Activated naive CD8-positive, alpha-beta T cell treated with anti-CD3 and anti-CD28 coated beads, Interleukin-2, amount 50 U/mL, for 24 hours (primary cell): ENCODE data around the gene CBFB.

Source experiments
- ATAC-seq: fragments of 150-1000 bp; cut with Tn5 transposase; one replicate; pipeline ENCODE4 v1.10.0; 2021
- DNase-seq: peaks from one replicate; pipeline ENCODE4 v3.0.0; 2021
- H3K27ac Mint-ChIP-seq: one replicate; pipeline ENCODE4 v1.8.0; 2021; ENCODE audit warnings: mild to moderate bottlenecking, mixed read lengths
- H3K27me3 Mint-ChIP-seq: one replicate; pipeline ENCODE4 v1.8.0; 2021; ENCODE audit warnings: mixed read lengths
- H3K36me3 Mint-ChIP-seq: one replicate; pipeline ENCODE4 v1.8.0; 2021; ENCODE audit warnings: low read depth, mixed read lengths
- H3K4me1 Mint-ChIP-seq: one replicate; pipeline ENCODE4 v1.8.0; 2021; ENCODE audit warnings: mixed read lengths
- H3K4me3 Mint-ChIP-seq: one replicate; pipeline ENCODE4 v1.8.0; 2021; ENCODE audit warnings: mild to moderate bottlenecking, moderate library complexity, mixed read lengths
- H3K9me3 Mint-ChIP-seq: one replicate; pipeline ENCODE4 v1.8.0; 2021; ENCODE audit warnings: mixed read lengths

The CBFB gene

GRCh38 chr16:67050796-67051195, 21.8 kb downstream of the CBFB start:
- no peaks in the 10 kb centered on the region for H3K9me3 Mint-ChIP-seq
- peaks cover 34% of the 10 kb centered on the region for H3K4me1 Mint-ChIP-seq
- H3K27ac Mint-ChIP-seq, result no peak overlapping the region
- H3K36me3 Mint-ChIP-seq, result peaks cover 17% of the 10 kb centered on the region
- H3K27me3 Mint-ChIP-seq, result no peaks in the 10 kb centered on the region
- H3K4me3 Mint-ChIP-seq, result no peak overlapping the region
- ATAC-seq, result no peak
- no peak for DNase-seq

DNA sequence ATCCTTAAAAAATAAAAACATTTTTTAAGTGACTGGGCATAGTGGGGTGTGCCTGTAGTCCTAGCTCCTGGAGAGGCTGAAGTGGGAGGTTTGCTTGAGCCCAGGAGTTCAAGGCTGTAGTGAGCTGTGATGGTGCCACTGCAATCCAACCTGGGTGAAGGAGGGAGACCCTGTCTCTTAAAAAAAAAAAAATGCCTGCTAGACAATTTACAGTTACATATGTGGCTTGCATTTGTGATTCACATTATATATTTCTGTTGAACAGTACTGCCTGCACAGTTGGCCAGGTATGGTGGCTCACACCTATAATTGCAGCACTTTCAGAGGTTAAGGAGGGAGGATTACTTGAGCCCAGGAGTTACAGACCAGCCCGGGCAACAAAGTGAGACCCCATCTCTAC, 23.4 kb downstream of the CBFB start:
- H3K4me1 Mint-ChIP-seq, result peaks cover 45% of the 10 kb centered on the region
- H3K36me3 Mint-ChIP-seq, result peaks cover 18% of the 10 kb centered on the region
- peak overlapping the region; percentile 80 for H3K27ac Mint-ChIP-seq
- no peak for ATAC-seq
- DNase-seq, result no peak
- no peaks in the 10 kb centered on the region for H3K27me3 Mint-ChIP-seq
- no peaks in the 10 kb centered on the region for H3K9me3 Mint-ChIP-seq
- H3K4me3 Mint-ChIP-seq, result no peak overlapping the region

DNA sequence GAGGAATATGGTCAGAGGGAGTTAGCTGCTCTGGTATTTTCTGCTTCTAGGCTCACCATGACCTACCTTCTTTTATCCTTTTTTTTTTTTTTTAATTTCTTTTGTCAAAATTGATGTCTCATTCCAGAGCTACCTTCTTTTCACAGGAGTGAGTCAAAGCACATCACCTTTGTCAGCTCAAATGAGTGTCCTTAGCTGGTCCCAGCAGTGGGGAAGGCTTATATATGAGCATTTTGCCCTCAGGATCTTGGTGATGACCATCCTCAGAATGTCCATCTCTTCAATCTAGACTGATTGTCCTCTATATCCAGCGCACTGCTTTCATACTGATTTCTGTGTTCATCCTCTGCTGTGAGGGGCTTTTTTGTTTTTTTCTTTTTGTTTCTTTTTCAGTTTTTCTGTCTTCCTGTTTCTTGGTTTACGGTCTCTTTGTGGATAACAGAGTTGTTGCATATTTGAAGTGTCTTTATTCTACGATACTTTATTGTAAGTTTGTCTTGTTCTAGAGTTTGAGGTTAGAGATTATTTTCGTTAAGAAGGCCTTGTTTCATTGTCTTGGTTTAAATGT, 24.9 kb downstream of the CBFB start:
- H3K4me1 Mint-ChIP-seq, result peaks cover 52% of the 10 kb centered on the region
- no peaks in the 10 kb centered on the region for H3K9me3 Mint-ChIP-seq
- peak overlapping the region; percentile 80 for H3K27ac Mint-ChIP-seq
- H3K36me3 Mint-ChIP-seq, result peaks cover 22% of the 10 kb centered on the region
- H3K27me3 Mint-ChIP-seq, result no peaks in the 10 kb centered on the region
- H3K4me3 Mint-ChIP-seq, result peak overlapping the region; percentile 54
- DNase-seq (no peak), ATAC-seq (no peak)

GRCh38 chr16:67054901-67055300, 26.0 kb downstream of the CBFB start:
- no peak overlapping the region for H3K4me3 Mint-ChIP-seq
- no peak overlapping the region for H3K27ac Mint-ChIP-seq
- no peaks in the 10 kb centered on the region for H3K27me3 Mint-ChIP-seq
- no peak for DNase-seq
- no peak for ATAC-seq
- H3K9me3 Mint-ChIP-seq, result no peaks in the 10 kb centered on the region
- peaks cover 22% of the 10 kb centered on the region for H3K36me3 Mint-ChIP-seq
- peaks cover 54% of the 10 kb centered on the region for H3K4me1 Mint-ChIP-seq

GRCh38 chr16:67055712-67056487, 27.0 kb downstream of the CBFB start:
- H3K4me3 Mint-ChIP-seq, result peak overlapping the region; percentile 14
- H3K4me1 Mint-ChIP-seq, result peaks cover 54% of the 10 kb centered on the region

GRCh38 chr16:67063008-67063407, 34.1 kb downstream of the CBFB start:
- Mint-ChIP-seq H3K4me1 (peaks cover 19% of the 10 kb centered on the region), H3K9me3 (no peaks in the 10 kb centered on the region), H3K4me3 (no peak overlapping the region), H3K27me3 (no peaks in the 10 kb centered on the region), H3K36me3 (peaks cover 15% of the 10 kb centered on the region), H3K27ac (peak overlapping the region; percentile 52)
- DNase-seq, result no peak
- peak; percentile 33 for ATAC-seq

More at GRCh38 chr16:67055712-67056487, 27.0 kb downstream of the CBFB start:
- Mint-ChIP-seq H3K27ac (peak overlapping the region; percentile 87), H3K27me3 (no peaks in the 10 kb centered on the region), H3K36me3 (peaks cover 25% of the 10 kb centered on the region), H3K9me3 (no peaks in the 10 kb centered on the region)
- DNase-seq, result no peak
- peak; percentile 95 for ATAC-seq

GRCh38 chr16:67068212-67068753, 39.3 kb downstream of the CBFB start:
- DNase-seq (no peak), ATAC-seq (no peak)
- no peaks in the 10 kb centered on the region for H3K27me3 Mint-ChIP-seq
- peaks cover 26% of the 10 kb centered on the region for H3K36me3 Mint-ChIP-seq
- no peak overlapping the region for H3K4me3 Mint-ChIP-seq
- peaks cover 3% of the 10 kb centered on the region for H3K4me1 Mint-ChIP-seq
- no peaks in the 10 kb centered on the region for H3K9me3 Mint-ChIP-seq
- H3K27ac Mint-ChIP-seq, result no peak overlapping the region

DNA sequence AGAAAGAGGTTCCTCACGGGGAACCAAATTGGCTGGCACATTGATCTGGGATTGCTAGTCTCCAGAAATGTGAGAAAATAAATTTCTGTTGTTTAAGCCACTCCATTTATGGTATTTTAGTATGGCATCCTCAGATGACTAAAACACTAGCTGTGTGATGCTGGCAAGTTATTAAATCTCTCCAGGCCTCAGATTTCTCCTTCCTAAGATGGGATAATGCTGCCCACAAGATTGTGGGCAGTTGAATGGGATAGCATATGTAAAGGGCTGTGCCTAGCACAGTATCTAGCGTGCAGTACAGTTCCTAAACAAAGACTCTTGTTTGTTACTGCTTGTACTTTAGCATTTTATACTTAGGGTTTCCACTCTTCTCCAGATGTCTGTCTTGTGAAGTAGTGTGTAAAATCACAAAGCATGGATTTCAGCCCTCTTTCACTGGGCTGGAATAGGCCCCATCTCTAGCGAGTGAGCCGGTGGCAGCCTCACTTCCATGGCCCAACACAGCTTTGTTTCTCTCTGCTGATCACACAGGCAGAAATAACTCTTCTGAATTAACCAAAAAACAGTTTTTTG, 42.6 kb downstream of the CBFB start:
- Mint-ChIP-seq H3K9me3 (no peaks in the 10 kb centered on the region), H3K27ac (no peak overlapping the region), H3K4me3 (no peak overlapping the region), H3K27me3 (no peaks in the 10 kb centered on the region), H3K36me3 (peaks cover 28% of the 10 kb centered on the region), H3K4me1 (no peaks in the 10 kb centered on the region)
- DNase-seq (no peak), ATAC-seq (no peak)

GRCh38 chr16:67075331-67075730, 46.4 kb downstream of the CBFB start:
- Mint-ChIP-seq H3K36me3 (peaks cover 11% of the 10 kb centered on the region), H3K4me3 (no peak overlapping the region), H3K4me1 (no peaks in the 10 kb centered on the region), H3K9me3 (no peaks in the 10 kb centered on the region), H3K27ac (no peak overlapping the region), H3K27me3 (no peaks in the 10 kb centered on the region)
- DNase-seq (no peak), ATAC-seq (no peak)

- ATAC-seq (no peak), DNase-seq (no peak)
- H3K4me1 Mint-ChIP-seq, result no peaks in the 10 kb centered on the region
- peaks cover 7% of the 10 kb centered on the region for H3K36me3 Mint-ChIP-seq
- no peak overlapping the region for H3K4me3 Mint-ChIP-seq
- no peaks in the 10 kb centered on the region for H3K9me3 Mint-ChIP-seq
- H3K27ac Mint-ChIP-seq, result no peak overlapping the region
- H3K27me3 Mint-ChIP-seq, result no peaks in the 10 kb centered on the region
Measured at GRCh38 chr16:67077871-67078270, 48.9 kb downstream of the CBFB start.

DNA sequence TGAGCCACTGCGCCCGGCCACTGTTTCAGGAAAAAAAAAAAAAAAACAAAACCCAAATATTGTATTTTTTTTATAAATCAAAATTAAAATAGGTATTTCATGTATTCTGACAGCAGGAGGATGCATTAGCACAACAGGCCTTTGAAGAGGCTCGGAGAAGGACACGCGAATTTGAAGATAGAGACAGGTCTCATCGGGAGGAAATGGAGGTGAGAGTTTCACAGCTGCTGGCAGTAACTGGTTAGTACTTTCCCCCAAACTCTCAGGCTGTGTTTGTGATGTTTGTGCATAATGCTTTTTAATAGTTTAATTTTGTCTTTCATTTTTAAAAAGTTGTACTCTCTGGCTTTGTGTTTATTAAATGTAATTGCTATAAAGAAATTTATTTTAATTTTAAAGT, 53.2 kb downstream of the CBFB start:
- Mint-ChIP-seq H3K4me1 (peaks cover 3% of the 10 kb centered on the region), H3K4me3 (no peak overlapping the region), H3K36me3 (peaks cover 16% of the 10 kb centered on the region), H3K27ac (no peak overlapping the region), H3K27me3 (no peaks in the 10 kb centered on the region), H3K9me3 (no peaks in the 10 kb centered on the region)
- ATAC-seq (no peak), DNase-seq (no peak)

- Mint-ChIP-seq H3K4me3 (no peak overlapping the region), H3K36me3 (peaks cover 16% of the 10 kb centered on the region), H3K27me3 (no peaks in the 10 kb centered on the region), H3K9me3 (no peaks in the 10 kb centered on the region), H3K4me1 (peaks cover 3% of the 10 kb centered on the region), H3K27ac (no peak overlapping the region)
- ATAC-seq (no peak), DNase-seq (no peak)
Measured at GRCh38 chr16:67082891-67083290, 53.9 kb downstream of the CBFB start.

DNA sequence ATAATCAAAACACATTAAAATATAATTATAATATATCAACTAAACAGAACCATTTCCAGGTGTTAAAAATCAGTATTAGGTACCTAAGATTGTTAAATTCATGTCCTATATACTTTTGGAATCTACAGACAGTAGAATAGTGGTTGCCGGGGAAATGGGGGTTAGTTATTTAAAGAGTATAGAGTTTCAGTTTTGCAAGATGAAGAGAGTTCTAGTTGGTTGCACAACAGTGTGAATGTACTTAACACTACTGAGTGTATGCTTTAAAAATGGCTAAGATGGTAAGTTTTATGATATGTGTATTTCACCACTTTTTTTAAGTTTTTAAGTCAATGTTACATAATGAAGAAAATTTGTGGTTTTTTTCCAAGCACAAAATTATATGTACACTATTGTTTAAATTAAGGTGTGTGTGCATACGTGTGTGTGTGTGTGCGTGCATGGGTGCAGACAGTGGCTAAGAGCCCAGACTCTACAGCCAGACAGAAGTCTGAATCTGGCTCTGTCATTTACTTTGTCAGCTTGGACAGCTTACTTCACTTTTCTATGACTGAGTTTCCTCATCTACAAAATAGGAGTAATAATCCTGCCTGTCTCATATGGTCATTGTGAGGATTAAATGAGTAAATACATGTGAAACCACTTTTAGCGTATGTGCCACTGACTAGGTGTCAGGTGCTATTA, 55.5 kb downstream of the CBFB start:
- peaks cover 3% of the 10 kb centered on the region for H3K4me1 Mint-ChIP-seq
- DNase-seq (no peak), ATAC-seq (no peak)
- no peaks in the 10 kb centered on the region for H3K27me3 Mint-ChIP-seq
- H3K9me3 Mint-ChIP-seq, result no peaks in the 10 kb centered on the region
- H3K27ac Mint-ChIP-seq, result no peak overlapping the region
- no peak overlapping the region for H3K4me3 Mint-ChIP-seq
- H3K36me3 Mint-ChIP-seq, result peaks cover 16% of the 10 kb centered on the region

GRCh38 chr16:67086822-67087221, 57.9 kb downstream of the CBFB start:
- Mint-ChIP-seq H3K27me3 (no peaks in the 10 kb centered on the region), H3K27ac (peak overlapping the region; percentile 11), H3K4me3 (no peak overlapping the region), H3K9me3 (no peaks in the 10 kb centered on the region), H3K36me3 (peaks cover 13% of the 10 kb centered on the region), H3K4me1 (peaks cover 7% of the 10 kb centered on the region)
- DNase-seq (no peak), ATAC-seq (no peak)
